ENCODE results near the gene DUOX1. TPM values are rescaled to one million over a fixed set of nuclear protein-coding genes. Genes with fewer than 3 reads are reported as not detected.

DUOX1 gene
- total and polyA plus RNA-seq, 4 donors: 0.02 to 0.94 (median 0.08) TPM; not detected in 1

DNA sequence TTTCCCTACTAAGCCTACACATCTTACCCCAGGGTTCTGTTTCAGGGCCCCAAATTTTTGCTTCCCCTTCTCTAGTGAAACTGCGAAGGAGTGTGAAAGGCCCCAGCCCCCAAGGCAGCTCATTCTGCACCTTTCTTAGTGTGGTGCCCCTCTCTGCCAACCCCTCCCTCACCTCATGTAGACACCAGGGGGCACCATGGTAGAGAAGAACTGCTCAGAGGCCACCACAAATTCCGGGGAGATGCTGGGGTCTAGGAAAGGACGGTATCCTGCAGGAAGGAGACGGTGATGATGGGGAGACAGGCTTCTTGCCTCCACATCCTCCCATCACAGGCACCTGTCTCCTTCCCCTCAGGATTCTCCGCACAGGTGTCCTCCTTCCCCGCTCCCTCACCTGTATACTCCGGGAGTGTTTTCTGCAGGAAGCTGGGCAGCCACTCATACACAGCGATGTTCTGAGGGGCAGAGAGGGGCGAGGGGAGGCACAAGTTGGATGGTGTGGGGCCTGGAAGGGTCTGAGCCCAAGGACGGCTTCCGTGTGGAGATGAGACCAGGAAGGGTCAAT, 19.5 kb upstream of the DUOX1 start (continued):
- TF ChIP-seq, protein P1, sequence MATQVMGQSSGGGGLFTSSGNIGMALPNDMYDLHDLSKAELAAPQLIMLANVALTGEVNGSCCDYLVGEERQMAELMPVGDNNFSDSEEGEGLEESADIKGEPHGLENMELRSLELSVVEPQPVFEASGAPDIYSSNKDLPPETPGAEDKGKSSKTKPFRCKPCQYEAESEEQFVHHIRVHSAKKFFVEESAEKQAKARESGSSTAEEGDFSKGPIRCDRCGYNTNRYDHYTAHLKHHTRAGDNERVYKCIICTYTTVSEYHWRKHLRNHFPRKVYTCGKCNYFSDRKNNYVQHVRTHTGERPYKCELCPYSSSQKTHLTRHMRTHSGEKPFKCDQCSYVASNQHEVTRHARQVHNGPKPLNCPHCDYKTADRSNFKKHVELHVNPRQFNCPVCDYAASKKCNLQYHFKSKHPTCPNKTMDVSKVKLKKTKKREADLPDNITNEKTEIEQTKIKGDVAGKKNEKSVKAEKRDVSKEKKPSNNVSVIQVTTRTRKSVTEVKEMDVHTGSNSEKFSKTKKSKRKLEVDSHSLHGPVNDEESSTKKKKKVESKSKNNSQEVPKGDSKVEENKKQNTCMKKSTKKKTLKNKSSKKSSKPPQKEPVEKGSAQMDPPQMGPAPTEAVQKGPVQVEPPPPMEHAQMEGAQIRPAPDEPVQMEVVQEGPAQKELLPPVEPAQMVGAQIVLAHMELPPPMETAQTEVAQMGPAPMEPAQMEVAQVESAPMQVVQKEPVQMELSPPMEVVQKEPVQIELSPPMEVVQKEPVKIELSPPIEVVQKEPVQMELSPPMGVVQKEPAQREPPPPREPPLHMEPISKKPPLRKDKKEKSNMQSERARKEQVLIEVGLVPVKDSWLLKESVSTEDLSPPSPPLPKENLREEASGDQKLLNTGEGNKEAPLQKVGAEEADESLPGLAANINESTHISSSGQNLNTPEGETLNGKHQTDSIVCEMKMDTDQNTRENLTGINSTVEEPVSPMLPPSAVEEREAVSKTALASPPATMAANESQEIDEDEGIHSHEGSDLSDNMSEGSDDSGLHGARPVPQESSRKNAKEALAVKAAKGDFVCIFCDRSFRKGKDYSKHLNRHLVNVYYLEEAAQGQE (IDR thresholded peaks at IDR 0.05): no peak
- TF ChIP-seq, protein P2, sequence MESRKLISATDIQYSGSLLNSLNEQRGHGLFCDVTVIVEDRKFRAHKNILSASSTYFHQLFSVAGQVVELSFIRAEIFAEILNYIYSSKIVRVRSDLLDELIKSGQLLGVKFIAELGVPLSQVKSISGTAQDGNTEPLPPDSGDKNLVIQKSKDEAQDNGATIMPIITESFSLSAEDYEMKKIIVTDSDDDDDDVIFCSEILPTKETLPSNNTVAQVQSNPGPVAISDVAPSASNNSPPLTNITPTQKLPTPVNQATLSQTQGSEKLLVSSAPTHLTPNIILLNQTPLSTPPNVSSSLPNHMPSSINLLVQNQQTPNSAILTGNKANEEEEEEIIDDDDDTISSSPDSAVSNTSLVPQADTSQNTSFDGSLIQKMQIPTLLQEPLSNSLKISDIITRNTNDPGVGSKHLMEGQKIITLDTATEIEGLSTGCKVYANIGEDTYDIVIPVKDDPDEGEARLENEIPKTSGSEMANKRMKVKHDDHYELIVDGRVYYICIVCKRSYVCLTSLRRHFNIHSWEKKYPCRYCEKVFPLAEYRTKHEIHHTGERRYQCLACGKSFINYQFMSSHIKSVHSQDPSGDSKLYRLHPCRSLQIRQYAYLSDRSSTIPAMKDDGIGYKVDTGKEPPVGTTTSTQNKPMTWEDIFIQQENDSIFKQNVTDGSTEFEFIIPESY (IDR thresholded peaks at IDR 0.05): no peak
- TF ChIP-seq EGR1 (IDR thresholded peaks at IDR 0.05; ENCODE audit: low read depth in 2 of 2) (no peak), SP1 (IDR thresholded peaks at IDR 0.05) (no peak)

DNA sequence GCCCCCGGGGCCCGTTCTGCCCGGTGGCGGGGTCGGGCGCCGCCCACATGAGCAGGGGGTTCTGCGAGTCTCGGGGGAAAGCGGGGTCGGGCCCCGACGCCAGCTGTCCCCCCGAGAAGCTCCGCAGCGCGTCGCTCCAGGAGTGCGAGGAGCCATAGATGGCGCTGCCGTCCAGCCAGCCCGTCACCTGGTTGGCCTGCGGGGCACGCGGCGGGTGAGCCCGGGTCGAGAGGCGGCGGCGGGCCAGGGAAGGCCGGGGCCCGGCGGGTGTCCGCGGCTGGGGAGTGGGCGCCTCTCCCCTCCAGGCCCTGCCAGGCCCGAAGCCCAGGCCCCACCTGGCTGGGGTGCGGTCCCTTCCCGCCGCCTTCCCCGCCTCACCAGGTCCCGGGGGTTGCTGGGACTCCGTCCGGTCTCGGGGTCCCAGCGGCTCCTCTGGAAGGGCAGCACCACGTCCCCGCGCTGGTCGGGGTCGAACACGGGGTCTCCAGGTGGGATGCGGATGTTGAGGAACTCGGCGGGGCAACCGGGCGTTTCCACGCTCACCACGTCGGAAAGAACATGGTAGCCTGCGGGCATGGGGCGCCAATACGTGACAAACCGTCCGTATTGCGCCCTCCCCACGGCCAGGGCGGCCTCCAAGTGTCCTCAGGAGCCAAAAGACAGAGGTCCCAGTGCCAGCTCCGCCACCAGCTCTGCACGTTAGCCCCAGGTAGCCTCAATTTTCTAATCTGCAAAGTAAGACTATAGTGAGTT, 18.2 kb upstream of the DUOX1 start:
- Histone ChIP-seq H3K36me3 (ENCODE audit: control insufficient read depth in 4 of 4, insufficient read depth in 3 of 4, low read depth in 1 of 4, low read length in 3 of 4) (no peaks in the 10 kb centered on the region), H3K27ac (ENCODE audit: low read depth in 1 of 2, low read length in 2 of 2) (no peak overlapping the region), H3K4me3 (ENCODE audit: low read depth in 1 of 3, low read length in 3 of 3) (no peak overlapping the region), H3K9ac (ENCODE audit: low read depth in 1 of 2, low read length in 2 of 2) (no peak overlapping the region), H3K9me3 (ENCODE audit: control insufficient read depth in 4 of 4, low read length in 3 of 4) (no peaks in the 10 kb centered on the region), H3K27me3 (ENCODE audit: control insufficient read depth in 4 of 4, insufficient read depth in 4 of 4, low read length in 3 of 4) (peaks cover 4 to 17% (median 8%) of the 10 kb centered on the region in 4 donors), H3K4me1 (ENCODE audit: control insufficient read depth in 4 of 4, insufficient read depth in 4 of 4, low read length in 3 of 4) (peaks cover 9 to 28% (median 20%) of the 10 kb centered on the region in 4 donors)
- no peak for TF ChIP-seq RAD21 (IDR thresholded peaks at IDR 0.05)
- TF ChIP-seq, protein P3, sequence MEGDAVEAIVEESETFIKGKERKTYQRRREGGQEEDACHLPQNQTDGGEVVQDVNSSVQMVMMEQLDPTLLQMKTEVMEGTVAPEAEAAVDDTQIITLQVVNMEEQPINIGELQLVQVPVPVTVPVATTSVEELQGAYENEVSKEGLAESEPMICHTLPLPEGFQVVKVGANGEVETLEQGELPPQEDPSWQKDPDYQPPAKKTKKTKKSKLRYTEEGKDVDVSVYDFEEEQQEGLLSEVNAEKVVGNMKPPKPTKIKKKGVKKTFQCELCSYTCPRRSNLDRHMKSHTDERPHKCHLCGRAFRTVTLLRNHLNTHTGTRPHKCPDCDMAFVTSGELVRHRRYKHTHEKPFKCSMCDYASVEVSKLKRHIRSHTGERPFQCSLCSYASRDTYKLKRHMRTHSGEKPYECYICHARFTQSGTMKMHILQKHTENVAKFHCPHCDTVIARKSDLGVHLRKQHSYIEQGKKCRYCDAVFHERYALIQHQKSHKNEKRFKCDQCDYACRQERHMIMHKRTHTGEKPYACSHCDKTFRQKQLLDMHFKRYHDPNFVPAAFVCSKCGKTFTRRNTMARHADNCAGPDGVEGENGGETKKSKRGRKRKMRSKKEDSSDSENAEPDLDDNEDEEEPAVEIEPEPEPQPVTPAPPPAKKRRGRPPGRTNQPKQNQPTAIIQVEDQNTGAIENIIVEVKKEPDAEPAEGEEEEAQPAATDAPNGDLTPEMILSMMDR (IDR thresholded peaks at IDR 0.05; ENCODE audit: low read depth, low read length, missing input control): no peak
- TF ChIP-seq HNF4A (conservative IDR thresholded peaks at IDR 0.05): no peak
- DNase-seq (ENCODE audit: low spot score): no peak
- WGBS: 13% methylated on average over 69 of the region's 71 CpGs

DNA sequence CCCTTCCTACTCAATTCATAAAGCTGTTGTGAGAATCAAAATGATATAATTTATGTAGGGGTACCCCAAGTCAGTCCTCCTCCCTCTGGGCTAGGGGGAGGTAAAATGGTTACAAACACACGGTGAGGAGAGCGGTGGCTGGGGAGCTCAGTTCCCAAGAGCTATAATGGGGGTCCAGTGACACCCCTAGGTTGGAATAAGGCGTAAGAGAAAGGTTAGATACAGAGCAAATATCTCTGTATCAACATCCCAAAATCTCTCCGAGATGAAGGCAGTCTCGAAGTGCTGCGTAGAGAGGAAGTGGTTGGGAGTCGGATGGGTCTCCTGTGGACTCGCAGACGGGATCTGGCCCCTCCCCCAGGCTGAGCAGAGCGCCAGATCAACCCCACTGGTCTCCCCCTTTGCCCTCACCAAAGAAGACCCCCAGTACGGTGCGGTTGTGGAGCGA, 17.6 kb upstream of the DUOX1 start:
- no peak for TF ChIP-seq EGR1 (IDR thresholded peaks at IDR 0.05; ENCODE audit: low read depth in 2 of 2)
- TF ChIP-seq, protein P2 (IDR thresholded peaks at IDR 0.05): no peak
- Histone ChIP-seq H3K9me3 (ENCODE audit: control insufficient read depth in 4 of 4, low read length in 3 of 4) (no peaks in the 10 kb centered on the region), H3K4me1 (ENCODE audit: control insufficient read depth in 4 of 4, insufficient read depth in 4 of 4, low read length in 3 of 4) (peaks cover 14 to 34% (median 23%) of the 10 kb centered on the region in 4 donors), H3K9ac (ENCODE audit: low read depth in 1 of 2, low read length in 2 of 2) (no peak overlapping the region), H3K27me3 (ENCODE audit: control insufficient read depth in 4 of 4, insufficient read depth in 4 of 4, low read length in 3 of 4) (peaks cover 4 to 17% (median 8%) of the 10 kb centered on the region in 4 donors), H3K27ac (ENCODE audit: low read depth in 1 of 2, low read length in 2 of 2) (no peak overlapping the region), H3K36me3 (ENCODE audit: control insufficient read depth in 4 of 4, insufficient read depth in 3 of 4, low read depth in 1 of 4, low read length in 3 of 4) (no peaks in the 10 kb centered on the region), H3K4me3 (ENCODE audit: low read depth in 1 of 3, low read length in 3 of 3) (peak overlapping the region in 1 of 3 donors; percentile 20)
- no peak for DNase-seq (ENCODE audit: low spot score)
- WGBS: 10% methylated on average over 13 of the region's 13 CpGs
